Activated B cell treated with CpG ODN at 0.5 μM for 24 hours (primary cell): ENCODE results near the gene COX4I1. TPM values are rescaled to one million over a fixed set of nuclear protein-coding genes. Genes with fewer than 3 reads are reported as not detected.

ENCODE experiments used
- ATAC-seq: fragments of 200-7000 bp; cut with Tn5 transposase; one replicate; pipeline ENCODE4 v1.10.0; 2021; ENCODE audit warnings: low read depth, mild to moderate bottlenecking, moderate library complexity
- CTCF ChIA-PET: fragments of 350-600 bp; sonication (Branson Sonifier 250); formaldehyde crosslinking; loops from one replicate; lab custom pipeline; 2021; ENCODE audit warnings: antibody characterized with exemption; lab: Charles Lee
- POLR2A ChIA-PET: fragments of 350-600 bp; sonication (Branson Sonifier 250); formaldehyde crosslinking; loops from one replicate; lab custom pipeline; 2021; ENCODE audit warnings: antibody characterized with exemption; lab: Charles Lee
- DNase-seq: peaks from one replicate; pipeline ENCODE4 v3.0.0; 2022
- H3K27ac Mint-ChIP-seq: one replicate; pipeline ENCODE4 v1.8.0; 2020; ENCODE audit warnings: mixed read lengths
- H3K27me3 Mint-ChIP-seq: one replicate; pipeline ENCODE4 v1.8.0; 2021; ENCODE audit warnings: mixed read lengths
- H3K36me3 Mint-ChIP-seq: one replicate; pipeline ENCODE4 v1.8.0; 2021; ENCODE audit warnings: low read depth, mixed read lengths
- H3K4me1 Mint-ChIP-seq: one replicate; pipeline ENCODE4 v1.8.0; 2021; ENCODE audit warnings: mixed read lengths
- H3K4me3 Mint-ChIP-seq: one replicate; pipeline ENCODE4 v1.8.0; 2020; ENCODE audit warnings: mild to moderate bottlenecking, mixed read lengths
- H3K9me3 Mint-ChIP-seq: one replicate; pipeline ENCODE4 v1.8.0; 2020; ENCODE audit warnings: mixed read lengths
- CTCF ChIP-seq: fragments of 200-600 bp; IDR thresholded peaks from one replicate; pipeline ENCODE4 v1.8.0; 2022; ENCODE audit warnings: antibody characterized with exemption, mild to moderate bottlenecking
- intact Hi-C: fragments of 100-400 bp; cut with micrococcal nuclease; formaldehyde crosslinking; loops from one replicate; pipeline ENCODE4 v1.15.1; 2024
- total RNA-seq: library from RNA; stranded (reverse); gene quantifications from 2 replicates; pipeline ENCODE4 v1.2.3, GENCODE V29; 2022

The COX4I1 gene
- total RNA-seq, 1 donor from 2014 or later = 578 TPM

DNA sequence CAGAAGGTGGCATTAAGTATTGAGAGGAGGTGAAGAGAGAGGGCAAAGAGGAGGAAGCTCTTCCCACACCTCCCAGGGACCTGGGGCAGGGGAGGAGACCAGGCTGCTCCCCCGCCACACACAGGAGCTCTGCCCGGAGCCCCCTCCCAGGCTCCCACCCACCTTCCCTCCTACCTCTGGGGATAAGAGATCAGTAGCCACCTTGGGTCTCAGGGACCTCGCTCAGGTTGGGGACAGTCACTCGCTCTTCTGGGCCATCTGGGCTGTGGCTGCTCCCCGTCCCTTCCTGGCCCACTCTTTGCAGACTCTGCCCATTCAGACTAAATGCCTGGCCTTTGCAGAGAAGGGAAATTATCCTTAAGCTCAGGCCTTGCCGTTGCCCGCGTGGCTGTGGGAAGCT lies 33.7 kb upstream of the COX4I1 start:
- DNase-seq (no peak), ATAC-seq (no peak)
- Mint-ChIP-seq H3K27me3 (no peaks in the 10 kb centered on the region), H3K27ac (no peak overlapping the region), H3K36me3 (peaks cover 3% of the 10 kb centered on the region), H3K4me1 (peaks cover 19% of the 10 kb centered on the region), H3K4me3 (no peak overlapping the region), H3K9me3 (no peaks in the 10 kb centered on the region)
- intact Hi-C loops = no loop called here
- POLR2A ChIA-PET = no interaction called here
- TF ChIP-seq CTCF = no peak
- CTCF ChIA-PET = no interaction called here

DNA sequence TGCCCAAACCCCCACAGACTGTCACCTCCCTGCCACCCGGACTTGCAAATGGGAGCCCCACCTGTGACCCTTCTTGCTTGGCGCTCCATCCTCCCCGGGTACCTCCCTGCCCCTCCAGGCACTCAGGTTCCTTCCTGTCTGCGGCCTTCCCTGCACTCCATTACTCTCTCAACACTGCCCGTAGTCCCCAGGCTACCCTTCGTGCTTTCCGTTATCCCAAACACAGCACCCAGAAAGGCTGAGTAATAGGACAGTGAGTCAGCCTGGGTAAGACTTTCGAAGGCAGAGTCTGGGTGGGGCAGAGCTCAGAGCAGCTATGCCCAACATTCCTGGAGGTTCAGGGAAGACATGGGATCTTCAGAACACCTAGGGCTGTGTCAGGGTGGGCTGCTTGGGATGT lies 32.0 kb upstream of the COX4I1 start:
- no peak overlapping the region for H3K4me3 Mint-ChIP-seq
- POLR2A ChIA-PET = no interaction called here
- DNase-seq = no peak
- TF ChIP-seq CTCF = no peak
- intact Hi-C loops = no loop called here
- H3K36me3 Mint-ChIP-seq = peaks cover 7% of the 10 kb centered on the region
- H3K4me1 Mint-ChIP-seq = peaks cover 5% of the 10 kb centered on the region
- no peak for ATAC-seq
- CTCF ChIA-PET = no interaction called here
- H3K27ac Mint-ChIP-seq = no peak overlapping the region
- no peaks in the 10 kb centered on the region for H3K9me3 Mint-ChIP-seq
- H3K27me3 Mint-ChIP-seq = no peaks in the 10 kb centered on the region

DNA sequence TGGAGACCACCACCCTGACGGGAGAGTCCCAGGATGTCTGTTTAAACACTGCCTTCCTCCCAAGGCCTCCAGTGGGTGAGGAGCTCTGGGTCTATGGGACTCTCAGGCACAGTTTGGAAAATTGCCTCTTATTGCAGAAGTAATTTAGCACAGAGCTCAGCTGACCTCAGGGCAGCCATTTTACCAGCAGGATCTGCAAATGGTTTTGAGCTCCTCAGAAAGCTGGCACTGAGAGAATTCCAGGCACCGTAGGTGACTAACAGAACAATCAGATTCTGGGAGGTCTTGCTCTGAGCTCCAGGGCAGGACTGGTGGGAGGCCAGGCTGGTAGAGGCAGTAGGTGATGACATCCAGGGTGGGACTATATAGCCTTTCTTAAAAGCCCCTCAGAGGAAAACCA lies 31.3 kb upstream of the COX4I1 start:
- Mint-ChIP-seq H3K4me3 (no peak overlapping the region), H3K4me1 (peaks cover 2% of the 10 kb centered on the region), H3K27me3 (no peaks in the 10 kb centered on the region), H3K27ac (no peak overlapping the region), H3K36me3 (peaks cover 7% of the 10 kb centered on the region), H3K9me3 (no peaks in the 10 kb centered on the region)
- ChIA-PET CTCF (no interaction called here), POLR2A (interaction anchor here (0.6 kb wide), 1 partner anchor 13 kb away, joined by 3 read pairs; no protein-coding TSS in a partner anchor)
- DNase-seq (no peak), ATAC-seq (no peak)
- no peak for TF ChIP-seq CTCF
- intact Hi-C loops = no loop called here

- DNase-seq = no peak
- ChIA-PET POLR2A (no interaction called here), CTCF (interaction anchor here (0.7 kb wide), 1 partner anchor 30 kb away, joined by 3 read pairs; no protein-coding TSS in a partner anchor)
- no peak for TF ChIP-seq CTCF
- no peaks in the 10 kb centered on the region for H3K27me3 Mint-ChIP-seq
- H3K4me3 Mint-ChIP-seq = no peak overlapping the region
- no peaks in the 10 kb centered on the region for H3K4me1 Mint-ChIP-seq
- no peak overlapping the region for H3K27ac Mint-ChIP-seq
- peaks cover 7% of the 10 kb centered on the region for H3K36me3 Mint-ChIP-seq
- no peak for ATAC-seq
- intact Hi-C loops = no loop called here
- H3K9me3 Mint-ChIP-seq = no peaks in the 10 kb centered on the region
These were observed 28.8 kb upstream of the COX4I1 start for GRCh38 chr16:85770741-85771140.

- Mint-ChIP-seq H3K4me1 (no peaks in the 10 kb centered on the region), H3K27me3 (no peaks in the 10 kb centered on the region), H3K36me3 (peaks cover 19% of the 10 kb centered on the region), H3K9me3 (no peaks in the 10 kb centered on the region), H3K4me3 (no peak overlapping the region), H3K27ac (no peak overlapping the region)
- intact Hi-C loops = no loop called here
- no peak for TF ChIP-seq CTCF
- ATAC-seq = no peak
- POLR2A ChIA-PET = no interaction called here
- CTCF ChIA-PET = no interaction called here
- no peak for DNase-seq
These were observed 26.5 kb upstream of the COX4I1 start for GRCh38 chr16:85773044-85773443.
